Activated CD8-positive, alpha-beta T cell treated with anti-CD3 and anti-CD28 coated beads, Interleukin-2, amount 10 ng/mL, durations not matched to agents 7 days and 5 days (primary cell): ENCODE results near the gene NIM1K. TPM values are rescaled to one million over a fixed set of nuclear protein-coding genes. Genes with fewer than 3 reads are reported as not detected.
"Not testable (repeated sequence)": the region's sequence is repeated elsewhere in the genome, so short reads cannot be mapped to it uniquely, and the experiment has no call there.

Source experiments
- ATAC-seq: fragments of 150-1000 bp; cut with Tn5 transposase; one replicate; pipeline ENCODE4 v1.10.0; 2021; ENCODE audit warnings: moderate library complexity
- CTCF ChIA-PET: fragments of 350-600 bp; sonication (Branson Sonifier 250); formaldehyde crosslinking; loops from one replicate; lab custom pipeline; 2021; ENCODE audit warnings: antibody characterized with exemption; lab: Charles Lee
- POLR2A ChIA-PET: fragments of 350-600 bp; sonication (Branson Sonifier 250); formaldehyde crosslinking; loops from one replicate; lab custom pipeline; 2021; ENCODE audit warnings: antibody characterized with exemption; lab: Charles Lee
- DNase-seq: peaks from one replicate; pipeline ENCODE4 v3.0.0-alpha.2; 2020
- H3K27ac Mint-ChIP-seq: one replicate; pipeline ENCODE4 v1.8.0; 2021; ENCODE audit warnings: mild to moderate bottlenecking, mixed read lengths
- H3K27me3 Mint-ChIP-seq: one replicate; pipeline ENCODE4 v1.8.0; 2021; ENCODE audit warnings: low read depth, mixed read lengths
- H3K36me3 Mint-ChIP-seq: one replicate; pipeline ENCODE4 v1.8.0; 2021; ENCODE audit warnings: low read depth, mixed read lengths
- H3K4me1 Mint-ChIP-seq: one replicate; pipeline ENCODE4 v1.8.0; 2021; ENCODE audit warnings: low read depth, mixed read lengths
- H3K4me3 Mint-ChIP-seq: one replicate; pipeline ENCODE4 v1.8.0; 2021; ENCODE audit warnings: mild to moderate bottlenecking, mixed read lengths
- H3K9me3 Mint-ChIP-seq: one replicate; pipeline ENCODE4 v1.8.0; 2022; ENCODE audit warnings: mixed read lengths; ENCODE audit not compliant: insufficient read depth
- total RNA-seq, 2 experiments: library from RNA; stranded (reverse); gene quantifications; one replicate each; pipeline ENCODE4 v1.2.3, GENCODE V29; 2021

NIM1K gene
- total RNA-seq, 2 experiments from 2014 or later: 0.50 to 0.61 TPM

GRCh38 chr5:43157068-43157467 is 35.0 kb upstream of the NIM1K start:
- Mint-ChIP-seq H3K4me3 (no peak overlapping the region), H3K27ac (no peak overlapping the region), H3K27me3 (no peaks in the 10 kb centered on the region), H3K4me1 (peaks cover 23% of the 10 kb centered on the region), H3K36me3 (peaks cover 50% of the 10 kb centered on the region), H3K9me3 (no peaks in the 10 kb centered on the region)
- ChIA-PET CTCF (interaction anchor here (0.9 kb wide), 2 partner anchors 10 to 51 kb away, joined by 3 read pairs; no protein-coding TSS in a partner anchor), POLR2A (no interaction called here)
- ATAC-seq (no peak), DNase-seq (no peak)

DNA sequence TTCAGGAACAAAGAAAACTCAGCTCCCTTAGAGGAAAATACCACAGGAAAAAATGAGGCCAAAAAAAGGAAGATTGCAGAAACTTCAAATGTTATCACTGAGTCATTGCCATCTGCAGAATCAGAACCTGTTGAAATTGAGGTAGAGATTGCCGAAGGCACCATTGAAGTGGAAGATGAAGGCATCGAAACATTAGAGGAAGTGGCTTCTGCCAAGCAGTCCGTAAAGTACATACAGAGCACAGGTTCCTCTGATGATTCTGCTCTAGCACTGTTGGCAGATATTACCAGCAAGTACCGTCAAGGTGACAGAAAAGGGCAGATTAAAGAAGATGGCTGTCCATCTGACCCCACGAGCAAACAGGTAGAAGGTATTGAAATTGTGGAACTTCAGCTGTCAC is 30.8 kb upstream of the NIM1K start:
- Mint-ChIP-seq H3K36me3 (peaks cover 54% of the 10 kb centered on the region), H3K4me1 (peaks cover 15% of the 10 kb centered on the region), H3K4me3 (no peak overlapping the region), H3K27ac (peak overlapping the region; percentile 75), H3K9me3 (no peaks in the 10 kb centered on the region), H3K27me3 (no peaks in the 10 kb centered on the region)
- ChIA-PET POLR2A (no interaction called here), CTCF (interaction anchor here (1.3 to 2.2 kb wide), 3 partner anchors 9 to 145 kb away, joined by 3 to 6 read pairs (median 4); no protein-coding TSS in a partner anchor)
- peak; percentile 31 for DNase-seq
- ATAC-seq: peak; percentile 76

GRCh38 chr5:43164801-43165200 is 27.2 kb upstream of the NIM1K start:
- H3K27ac Mint-ChIP-seq: peak overlapping the region; percentile 56
- POLR2A ChIA-PET, ATAC-seq, H3K4me3 Mint-ChIP-seq, CTCF ChIA-PET, H3K27me3 Mint-ChIP-seq, DNase-seq, H3K9me3 Mint-ChIP-seq: not testable (repeated sequence)
- peaks cover 15% of the 10 kb centered on the region for H3K4me1 Mint-ChIP-seq
- peaks cover 48% of the 10 kb centered on the region for H3K36me3 Mint-ChIP-seq

- Mint-ChIP-seq H3K36me3 (peaks cover 49% of the 10 kb centered on the region), H3K27ac (no peak overlapping the region), H3K9me3 (no peaks in the 10 kb centered on the region), H3K4me3 (no peak overlapping the region), H3K27me3 (no peaks in the 10 kb centered on the region), H3K4me1 (peaks cover 12% of the 10 kb centered on the region)
- ATAC-seq (no peak), DNase-seq (no peak)
- CTCF ChIA-PET: no interaction called here
- POLR2A ChIA-PET: no interaction called here
Measured at GRCh38 chr5:43165323-43165722, 26.7 kb upstream of the NIM1K start.

GRCh38 chr5:43168175-43168574 is 23.9 kb upstream of the NIM1K start:
- ChIA-PET CTCF (interaction anchor here (1.2 kb wide), 1 partner anchor 9 kb away, joined by 3 read pairs; no protein-coding TSS in a partner anchor), POLR2A (no interaction called here)
- Mint-ChIP-seq H3K4me3 (no peak overlapping the region), H3K4me1 (no peaks in the 10 kb centered on the region), H3K27ac (no peak overlapping the region), H3K9me3 (no peaks in the 10 kb centered on the region), H3K27me3 (no peaks in the 10 kb centered on the region), H3K36me3 (peaks cover 50% of the 10 kb centered on the region)
- ATAC-seq (no peak), DNase-seq (no peak)

- H3K4me3 Mint-ChIP-seq: no peak overlapping the region
- DNase-seq: no peak
- H3K4me1 Mint-ChIP-seq: no peaks in the 10 kb centered on the region
- ATAC-seq: no peak
- H3K27ac Mint-ChIP-seq: no peak overlapping the region
- ChIA-PET CTCF (no interaction called here), POLR2A (no interaction called here)
- H3K9me3 Mint-ChIP-seq: no peaks in the 10 kb centered on the region
- peaks cover 47% of the 10 kb centered on the region for H3K36me3 Mint-ChIP-seq
- no peaks in the 10 kb centered on the region for H3K27me3 Mint-ChIP-seq
Measured at GRCh38 chr5:43171451-43171850, 20.6 kb upstream of the NIM1K start.

DNA sequence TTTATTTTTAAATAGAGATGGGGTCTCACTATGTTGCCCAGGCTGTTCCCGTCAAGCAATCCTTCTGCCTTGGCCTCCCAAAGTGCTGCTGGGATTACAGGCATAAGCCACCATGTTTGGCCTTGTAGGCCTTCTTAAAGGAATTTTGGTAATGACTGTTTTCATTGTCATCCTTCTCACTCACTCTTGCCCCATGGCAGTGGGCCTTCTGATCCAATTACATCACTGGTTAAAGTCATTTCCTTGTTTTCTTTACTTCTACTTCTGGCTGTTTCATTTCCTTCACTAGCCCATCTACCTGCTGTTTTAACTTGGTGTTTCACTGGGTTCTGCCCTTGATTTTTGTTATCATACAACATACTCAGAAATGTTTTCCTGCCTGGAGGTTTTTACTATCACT is 20.1 kb upstream of the NIM1K start:
- ChIA-PET POLR2A (no interaction called here), CTCF (no interaction called here)
- H3K27ac Mint-ChIP-seq: no peak overlapping the region

DNA sequence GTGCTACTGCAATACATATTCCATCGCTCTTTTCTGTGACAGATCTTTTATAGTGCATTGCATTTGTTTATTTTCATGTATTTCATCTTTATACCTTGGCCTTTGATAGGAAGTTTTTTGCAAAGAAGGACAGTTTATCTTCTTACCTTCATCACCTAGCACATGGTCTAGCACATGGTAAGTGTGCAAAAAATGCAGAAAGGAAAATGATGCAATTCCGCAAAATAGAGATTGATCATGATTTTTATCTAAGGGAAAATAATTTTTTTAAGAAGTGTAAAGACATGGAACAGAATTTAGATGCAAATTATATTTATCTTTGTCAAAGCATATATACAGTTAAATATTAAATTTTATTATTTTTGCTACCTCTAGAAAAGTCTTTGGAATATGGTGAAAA is 19.2 kb upstream of the NIM1K start:
- ChIA-PET CTCF (no interaction called here), POLR2A (no interaction called here)
- Mint-ChIP-seq H3K36me3 (peaks cover 55% of the 10 kb centered on the region), H3K4me1 (no peaks in the 10 kb centered on the region), H3K27me3 (no peaks in the 10 kb centered on the region), H3K27ac (no peak overlapping the region), H3K9me3 (no peaks in the 10 kb centered on the region), H3K4me3 (no peak overlapping the region)
- DNase-seq (no peak), ATAC-seq (no peak)

More for the DNA sequence above, 20.1 kb upstream of the NIM1K start:
- Mint-ChIP-seq H3K9me3 (no peaks in the 10 kb centered on the region), H3K4me1 (no peaks in the 10 kb centered on the region), H3K4me3 (no peak overlapping the region), H3K27me3 (no peaks in the 10 kb centered on the region), H3K36me3 (peaks cover 47% of the 10 kb centered on the region)
- no peak for DNase-seq
- ATAC-seq: no peak

DNA sequence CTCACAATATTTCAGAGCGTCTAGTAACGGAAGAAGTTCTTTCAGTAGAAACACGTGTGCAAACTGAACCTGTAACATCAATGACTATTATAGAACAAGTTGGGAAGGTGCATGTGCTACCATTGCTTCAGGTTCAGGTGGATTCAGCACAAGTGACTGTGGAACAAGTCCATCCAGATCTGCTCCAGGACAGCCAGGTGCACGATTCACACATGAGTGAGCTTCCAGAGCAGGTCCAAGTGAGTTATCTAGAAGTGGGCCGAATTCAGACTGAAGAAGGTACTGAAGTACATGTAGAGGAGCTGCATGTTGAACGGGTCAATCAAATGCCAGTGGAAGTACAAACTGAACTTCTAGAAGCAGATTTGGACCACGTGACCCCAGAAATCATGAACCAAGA is 17.4 kb upstream of the NIM1K start:
- no peaks in the 10 kb centered on the region for H3K27me3 Mint-ChIP-seq
- no peaks in the 10 kb centered on the region for H3K4me1 Mint-ChIP-seq
- H3K36me3 Mint-ChIP-seq: peaks cover 46% of the 10 kb centered on the region
- ATAC-seq (no peak), DNase-seq (no peak)
- H3K9me3 Mint-ChIP-seq: no peaks in the 10 kb centered on the region
- ChIA-PET POLR2A (no interaction called here), CTCF (no interaction called here)
- no peak overlapping the region for H3K27ac Mint-ChIP-seq
- H3K4me3 Mint-ChIP-seq: no peak overlapping the region

DNA sequence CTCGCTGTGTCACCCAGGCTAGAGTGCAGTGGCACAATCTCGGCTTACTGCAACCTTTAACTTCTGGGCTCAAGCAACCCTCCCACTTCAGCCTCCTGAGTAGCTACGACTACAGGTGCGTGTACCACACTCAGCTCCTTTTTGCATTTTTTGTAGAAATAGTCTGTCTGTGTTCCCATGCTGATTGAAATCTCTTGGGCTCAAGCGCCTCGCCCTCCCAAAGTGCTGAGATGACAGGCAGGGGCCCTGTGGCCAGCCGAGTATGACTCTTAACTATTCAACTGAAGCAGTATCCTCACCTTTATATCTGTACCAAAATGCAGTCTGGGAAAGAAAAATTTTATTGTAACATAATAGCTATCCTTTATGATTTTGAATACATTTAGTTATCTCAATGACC is 12.2 kb upstream of the NIM1K start:
- H3K4me1 Mint-ChIP-seq: no peaks in the 10 kb centered on the region
- H3K9me3 Mint-ChIP-seq: no peaks in the 10 kb centered on the region
- ATAC-seq: no peak
- H3K27me3 Mint-ChIP-seq: no peaks in the 10 kb centered on the region
- CTCF ChIA-PET: no interaction called here
- DNase-seq: no peak
- no peak overlapping the region for H3K4me3 Mint-ChIP-seq
- POLR2A ChIA-PET: no interaction called here
- H3K27ac Mint-ChIP-seq: no peak overlapping the region
- peaks cover 31% of the 10 kb centered on the region for H3K36me3 Mint-ChIP-seq

DNA sequence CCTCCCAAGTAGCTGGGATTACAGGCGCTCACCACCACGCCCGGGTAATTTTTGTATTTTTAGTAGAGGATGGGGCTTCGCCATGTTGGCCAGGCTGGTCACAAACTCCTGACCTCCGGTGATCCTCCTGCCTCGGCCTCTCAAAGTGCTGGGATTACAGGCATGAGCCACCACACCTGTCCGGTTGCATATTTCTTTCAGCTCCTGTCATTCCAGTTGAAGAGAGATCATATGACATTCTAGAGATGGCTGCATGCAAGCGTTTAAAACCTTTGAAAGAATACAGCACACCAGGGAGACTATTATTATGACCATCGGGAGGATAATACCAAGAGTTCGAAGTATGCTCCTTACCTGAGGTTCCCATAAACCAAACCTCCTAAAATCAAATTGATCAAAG is 9.6 kb upstream of the NIM1K start:
- H3K4me1 Mint-ChIP-seq: no peaks in the 10 kb centered on the region
- ChIA-PET POLR2A (no interaction called here), CTCF (no interaction called here)
- no peak overlapping the region for H3K4me3 Mint-ChIP-seq
- no peaks in the 10 kb centered on the region for H3K27me3 Mint-ChIP-seq
- DNase-seq (no peak), ATAC-seq (no peak)
- H3K27ac Mint-ChIP-seq: no peak overlapping the region
- no peaks in the 10 kb centered on the region for H3K9me3 Mint-ChIP-seq
- H3K36me3 Mint-ChIP-seq: peaks cover 18% of the 10 kb centered on the region

DNA sequence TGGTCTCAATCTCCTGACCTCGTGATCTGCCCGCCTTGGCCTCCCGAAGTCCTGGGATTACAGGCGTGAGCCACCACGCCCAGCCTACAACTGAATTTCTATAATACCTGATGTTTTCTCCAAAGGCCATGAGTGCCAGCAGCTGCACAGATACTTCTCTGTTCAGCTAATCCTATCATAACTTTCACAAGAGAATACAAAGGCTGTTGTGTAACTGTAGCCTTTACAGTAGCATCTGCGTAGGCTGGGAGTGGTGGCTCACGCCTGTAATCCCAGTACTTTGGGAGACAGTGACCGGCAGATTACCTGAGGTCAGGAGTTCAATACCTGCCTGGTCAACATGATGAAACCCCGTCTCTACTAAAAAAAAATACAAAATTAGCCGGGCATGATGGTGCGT is 8.9 kb upstream of the NIM1K start:
- H3K9me3 Mint-ChIP-seq, H3K4me1 Mint-ChIP-seq, H3K27ac Mint-ChIP-seq, CTCF ChIA-PET, DNase-seq, H3K4me3 Mint-ChIP-seq, POLR2A ChIA-PET, H3K27me3 Mint-ChIP-seq, ATAC-seq: not testable (repeated sequence)
- H3K36me3 Mint-ChIP-seq: peaks cover 16% of the 10 kb centered on the region
